8988T (cell line): Measurements from ENCODE around the gene ACACB.

ENCODE experiments used
- DNase-seq: peaks from one replicate; pipeline ENCODE4 v3.0.0; 2011

The ACACB gene

GRCh38 chr12:109182041-109182839, 65.9 kb downstream of the ACACB start:
- no peak for DNase-seq

- no peak for DNase-seq
Measured at GRCh38 chr12:109185441-109185840, 69.1 kb downstream of the ACACB start.

GRCh38 chr12:109186993-109187653, 70.7 kb downstream of the ACACB start:
- DNase-seq: no peak

- no peak for DNase-seq
Measured at GRCh38 chr12:109188108-109188712, 71.8 kb downstream of the ACACB start.

GRCh38 chr12:109189291-109189690, 72.9 kb downstream of the ACACB start:
- no peak for DNase-seq

GRCh38 chr12:109191621-109192250, 75.3 kb downstream of the ACACB start:
- no peak for DNase-seq

- peak; percentile 37 for DNase-seq
Measured at GRCh38 chr12:109192358-109192757, 76.0 kb downstream of the ACACB start.

GRCh38 chr12:109193896-109194295, 77.5 kb downstream of the ACACB start:
- DNase-seq: no peak

GRCh38 chr12:109196332-109196731, 79.9 kb downstream of the ACACB start:
- DNase-seq: no peak

GRCh38 chr12:109197327-109197726, 80.9 kb downstream of the ACACB start:
- no peak for DNase-seq

- DNase-seq: no peak
Measured at GRCh38 chr12:109199324-109199723, 82.9 kb downstream of the ACACB start.

GRCh38 chr12:109200825-109201495, 84.6 kb downstream of the ACACB start:
- DNase-seq: no peak

- DNase-seq: no peak
Measured at GRCh38 chr12:109201496-109201885, 85.1 kb downstream of the ACACB start.

- no peak for DNase-seq
Measured at GRCh38 chr12:109202770-109203169, 86.4 kb downstream of the ACACB start.

- no peak for DNase-seq
Measured at GRCh38 chr12:109203480-109203879, 87.1 kb downstream of the ACACB start.

GRCh38 chr12:109209082-109209481, 92.7 kb downstream of the ACACB start:
- DNase-seq: no peak

GRCh38 chr12:109212460-109213115, 96.2 kb downstream of the ACACB start:
- no peak for DNase-seq

- DNase-seq: no peak
Measured at GRCh38 chr12:109214131-109214530, 97.7 kb downstream of the ACACB start.

GRCh38 chr12:109218996-109219395, 102.6 kb downstream of the ACACB start:
- DNase-seq: no peak

GRCh38 chr12:109219938-109220337, 103.6 kb downstream of the ACACB start:
- no peak for DNase-seq

- DNase-seq: no peak
Measured at GRCh38 chr12:109221277-109221931, 105.0 kb downstream of the ACACB start.

GRCh38 chr12:109222062-109222461, 105.7 kb downstream of the ACACB start:
- no peak for DNase-seq
